NB4 (cell line): ENCODE measurements around the gene EEF1AKMT2.

Source experiments
- CTCF ChIP-seq: IDR thresholded peaks from one replicate; pipeline ENCODE4 v1.5.1; 2012; ENCODE audit warnings: low read depth, low read length
- MAX ChIP-seq: IDR thresholded peaks from 2 replicates; pipeline ENCODE4 v1.6.1; 2011; ENCODE audit warnings: low read depth, low read length
- MYC ChIP-seq: IDR thresholded peaks from 2 replicates; pipeline ENCODE4 v1.6.1; 2011; ENCODE audit warnings: low read depth, low read length
- POLR2A ChIP-seq: IDR thresholded peaks from 2 replicates; pipeline ENCODE4 v1.6.1; 2011; ENCODE audit warnings: mild to moderate bottlenecking; ENCODE audit not compliant: insufficient read length; ENCODE audit errors: extremely low read depth

- TF ChIP-seq CTCF (no peak), MAX (no peak), POLR2A (no peak), MYC (no peak)
Observed at GRCh38 chr10:124739986-124740368, 51.7 kb downstream of the EEF1AKMT2 start.
